Activated T-cell treated with anti-CD3 and anti-CD28 coated beads, Interleukin-2, amount 50 U/mL, for 72 hours (primary cell): Measurements from ENCODE around the gene USP9X. TPM values are rescaled to one million over a fixed set of nuclear protein-coding genes. Genes with fewer than 3 reads are reported as not detected.
A peak's percentile ranks its signal among the peaks of the same experiment; 100 is the strongest.
"Not testable (repeated sequence)": the region's sequence is repeated elsewhere in the genome, so short reads cannot be mapped to it uniquely, and the experiment has no call there.

Source experiments
- ATAC-seq, 2 donors: fragments of 150-1000 bp; cut with Tn5 transposase; replicated peaks in 1 of 2; 2 replicates each; pipeline ENCODE4 v1.10.0; 2021; ENCODE audit warnings: moderate library complexity in 2 of 2, mild to moderate bottlenecking in 1 of 2
- DNase-seq, 2 donors: peaks; one replicate each; pipeline ENCODE4 v3.0.0; 2021 to 2022; ENCODE audit warnings: mixed read lengths in 1 of 2
- H3K27ac Mint-ChIP-seq: one replicate; pipeline ENCODE4 v1.8.0; 2022; ENCODE audit warnings: mild to moderate bottlenecking, moderate library complexity, mixed read lengths
- H3K27me3 Mint-ChIP-seq: one replicate; pipeline ENCODE4 v1.8.0; 2022; ENCODE audit warnings: low read depth, mixed read lengths
- H3K36me3 Mint-ChIP-seq, 2 donors: one replicate each; pipeline ENCODE4 v1.8.0; 2022; ENCODE audit warnings: mixed read lengths in 2 of 2, mild to moderate bottlenecking in 1 of 2; ENCODE audit not compliant: insufficient read depth in 2 of 2
- H3K4me1 Mint-ChIP-seq: one replicate; pipeline ENCODE4 v1.8.0; 2022; ENCODE audit warnings: low read depth, mixed read lengths
- H3K4me3 Mint-ChIP-seq, 2 donors: one replicate each; pipeline ENCODE4 v1.8.0; 2022; ENCODE audit warnings: mild to moderate bottlenecking in 2 of 2, mixed read lengths in 2 of 2, moderate library complexity in 2 of 2
- H3K9me3 Mint-ChIP-seq, 2 donors: one replicate each; pipeline ENCODE4 v1.8.0; 2022; ENCODE audit warnings: mixed read lengths in 2 of 2
- total RNA-seq, 2 donors: library from RNA; stranded (reverse); gene quantifications; one replicate each; pipeline ENCODE4 v1.2.3, GENCODE V29; 2022

The USP9X gene
- 10 to 100 TPM; 70.1 to 95.1 TPM for total RNA-seq

DNA sequence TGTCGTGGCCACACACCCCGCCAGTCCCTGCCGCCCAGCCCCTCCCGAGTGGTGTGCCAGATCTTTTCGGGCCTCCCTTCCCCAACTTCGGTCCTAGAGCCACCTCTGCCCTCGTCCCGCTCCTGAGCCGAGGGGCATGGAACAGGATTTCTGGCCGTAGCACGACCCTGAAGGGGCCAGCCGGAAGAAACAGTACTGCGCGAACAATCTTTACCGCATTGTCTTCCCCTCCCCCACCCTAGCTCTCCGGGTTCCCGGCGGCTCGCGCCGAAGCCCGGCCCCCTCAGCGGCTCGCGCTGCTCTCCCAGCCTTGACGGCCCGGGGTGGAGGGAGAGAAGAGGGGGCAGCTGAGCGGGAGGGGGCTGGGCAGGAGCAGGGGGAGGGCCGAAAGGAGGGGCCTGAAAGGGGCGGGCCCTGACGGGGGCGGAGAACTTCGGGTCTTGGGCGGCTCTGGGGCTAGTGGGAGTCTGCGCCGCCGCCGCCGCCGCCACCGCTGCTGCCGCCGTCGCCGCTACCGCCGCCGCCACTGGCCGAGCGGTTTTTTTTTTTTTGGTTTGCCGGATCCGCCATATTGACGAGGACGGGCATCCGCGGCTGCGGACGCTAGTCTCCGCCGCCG, at the start of gene USP9X:
Gene USP9X (plus strand): TSS at position 553 of the 619 bp plus-strand sequence. CDS start 38,184 bp downstream, outside the sequence.
- H3K36me3 Mint-ChIP-seq: peaks cover 0 to 18% of the 10 kb centered on the region in 2 donors
- DNase-seq (peak; percentile 86 to 95), ATAC-seq (peak; percentile 77 to 78)
- H3K4me3 Mint-ChIP-seq: peak within 1 kb of the TSS; percentile 96 to 97
- H3K9me3 Mint-ChIP-seq: no peaks in the 10 kb centered on the region
- H3K4me1 Mint-ChIP-seq: peaks cover 45% of the 10 kb centered on the region
- peak within 1 kb of the TSS; percentile 96 for H3K27ac Mint-ChIP-seq
- peaks cover 13% of the 10 kb centered on the region for H3K27me3 Mint-ChIP-seq

DNA sequence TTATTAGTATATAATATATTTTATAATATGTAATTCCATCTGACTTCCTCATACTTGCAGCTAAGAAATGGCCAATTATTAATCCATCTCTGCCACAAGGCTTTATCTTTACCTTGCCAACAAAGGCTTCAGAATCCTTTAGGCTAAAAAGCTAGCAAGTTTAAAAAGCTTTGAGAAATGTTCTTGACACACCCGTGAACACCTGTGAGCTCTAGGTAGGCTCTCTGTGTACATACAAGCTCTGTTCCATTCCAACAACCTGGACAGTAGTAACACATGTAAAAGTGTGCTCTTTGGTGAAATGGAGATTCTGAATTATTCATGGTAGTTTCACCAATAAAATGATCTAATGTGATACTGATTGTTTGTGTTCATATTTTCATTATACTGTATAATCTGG, 49.7 kb upstream of the USP9X start:
- ATAC-seq (no peak), DNase-seq (no peak)
- Mint-ChIP-seq H3K4me1 (no peaks in the 10 kb centered on the region), H3K36me3 (no peaks in the 10 kb centered on the region), H3K27me3 (peaks cover 22% of the 10 kb centered on the region), H3K4me3 (no peak overlapping the region), H3K9me3 (no peaks in the 10 kb centered on the region), H3K27ac (no peak overlapping the region)

DNA sequence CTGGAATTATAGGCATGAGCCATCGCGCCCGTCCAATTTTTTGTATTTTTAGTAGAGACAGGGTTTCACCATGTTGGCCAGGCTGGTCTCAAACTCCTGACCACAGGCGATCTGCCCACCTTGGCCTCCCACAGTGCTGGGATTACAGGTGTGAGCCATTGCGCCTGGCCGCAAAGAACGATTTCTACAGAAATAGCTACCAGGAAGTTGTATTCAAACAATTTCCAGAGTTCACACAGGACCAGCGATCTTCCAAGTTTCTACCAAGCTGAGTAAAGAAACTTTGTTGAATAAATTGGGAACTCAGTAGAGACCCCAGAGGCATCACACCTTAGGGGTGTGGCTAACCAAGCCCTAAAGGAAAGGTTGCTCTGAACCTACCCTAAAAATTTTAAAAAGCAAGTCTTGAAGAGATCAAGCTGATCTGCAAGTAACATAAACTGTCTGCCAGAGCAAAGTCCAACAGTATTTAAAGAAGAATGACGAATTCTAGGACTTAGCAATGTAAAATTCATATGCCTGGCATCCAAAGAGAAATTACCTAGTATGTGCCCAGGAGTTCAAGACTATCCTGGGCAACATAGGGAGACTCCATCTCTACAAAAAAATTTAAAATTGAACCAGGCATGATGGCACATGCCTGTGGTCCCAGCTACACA, 48.4 kb upstream of the USP9X start:
- H3K36me3 Mint-ChIP-seq: no peaks in the 10 kb centered on the region
- H3K27ac Mint-ChIP-seq: no peak overlapping the region
- H3K9me3 Mint-ChIP-seq: no peaks in the 10 kb centered on the region
- H3K4me3 Mint-ChIP-seq: no peak overlapping the region
- no peaks in the 10 kb centered on the region for H3K4me1 Mint-ChIP-seq
- DNase-seq: no peak
- no peak for ATAC-seq
- peaks cover 23% of the 10 kb centered on the region for H3K27me3 Mint-ChIP-seq

GRCh38 chrX:41043196-41043595, 42.0 kb upstream of the USP9X start:
- Mint-ChIP-seq H3K27me3 (peaks cover 41% of the 10 kb centered on the region), H3K27ac (no peak overlapping the region), H3K4me1 (no peaks in the 10 kb centered on the region)

DNA sequence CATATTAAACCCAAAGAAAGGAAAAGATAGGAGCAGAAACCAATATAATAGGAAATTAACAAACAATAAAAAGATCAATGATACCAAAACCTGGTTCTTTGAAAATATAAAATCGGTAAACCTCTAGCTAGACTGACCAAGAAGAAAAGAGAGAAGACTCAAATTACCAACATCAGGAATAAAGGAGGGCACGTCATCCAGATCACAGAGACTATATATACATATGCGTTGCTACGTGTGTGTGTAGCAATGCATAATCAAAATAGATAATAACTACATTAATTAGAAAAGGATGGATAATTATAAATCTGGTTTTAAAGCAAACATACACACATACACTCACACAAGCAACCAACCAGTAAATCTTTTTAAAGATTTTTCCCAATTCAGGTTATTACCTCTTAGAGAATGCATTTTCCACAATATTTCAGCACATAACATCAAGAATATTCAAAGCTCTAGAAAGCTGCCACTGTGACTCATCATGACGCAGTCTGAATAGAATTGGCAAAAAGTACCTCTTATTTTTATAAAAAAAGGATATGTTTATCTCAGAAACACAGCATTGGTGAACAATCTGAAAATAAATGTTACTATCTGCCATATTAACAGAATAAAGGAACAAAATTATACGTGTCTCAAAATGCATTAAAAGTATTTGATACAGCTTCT, 41.4 kb upstream of the USP9X start:
- no peak for ATAC-seq
- Mint-ChIP-seq H3K27me3 (peaks cover 41% of the 10 kb centered on the region), H3K36me3 (no peaks in the 10 kb centered on the region), H3K9me3 (no peaks in the 10 kb centered on the region), H3K4me3 (no peak overlapping the region), H3K4me1 (no peaks in the 10 kb centered on the region), H3K27ac (no peak overlapping the region)
- DNase-seq: no peak

More at GRCh38 chrX:41043196-41043595, 42.0 kb upstream of the USP9X start:
- DNase-seq (no peak), ATAC-seq (no peak)
- Mint-ChIP-seq H3K9me3 (no peaks in the 10 kb centered on the region), H3K36me3 (no peaks in the 10 kb centered on the region), H3K4me3 (no peak overlapping the region)

DNA sequence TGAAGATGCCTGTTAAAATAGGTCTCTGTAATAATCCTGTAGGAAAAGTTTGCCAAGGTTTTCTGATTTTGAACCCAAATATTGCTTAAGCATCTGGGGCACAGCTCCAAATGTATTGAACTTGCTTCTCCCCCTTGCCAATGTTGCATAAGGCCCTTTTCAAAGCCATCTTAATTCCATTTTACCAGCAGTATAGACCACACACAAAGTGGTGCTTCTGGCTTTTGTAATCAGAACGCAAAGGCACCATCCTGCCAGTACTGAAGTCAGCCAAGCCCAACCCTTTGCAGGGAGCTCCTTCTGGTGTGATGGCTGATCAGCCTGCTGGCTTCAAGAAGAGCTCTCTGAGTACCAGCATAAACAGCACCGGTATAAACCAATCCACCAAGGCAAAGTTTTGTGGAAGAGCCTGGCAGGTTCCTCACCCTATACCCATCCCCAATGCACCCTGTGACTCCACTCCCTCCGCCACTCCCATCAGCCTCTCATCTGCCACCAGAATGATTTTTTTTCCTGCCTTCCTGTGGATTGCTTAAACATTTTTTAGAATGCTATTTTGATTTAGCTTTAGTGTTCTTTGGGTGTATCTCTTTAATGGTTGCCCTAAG, 39.2 kb upstream of the USP9X start:
- Mint-ChIP-seq H3K4me3 (no peak overlapping the region), H3K27me3 (peaks cover 33% of the 10 kb centered on the region), H3K4me1 (no peaks in the 10 kb centered on the region), H3K27ac (no peak overlapping the region), H3K9me3 (no peaks in the 10 kb centered on the region), H3K36me3 (no peaks in the 10 kb centered on the region)
- ATAC-seq (no peak), DNase-seq (no peak)

DNA sequence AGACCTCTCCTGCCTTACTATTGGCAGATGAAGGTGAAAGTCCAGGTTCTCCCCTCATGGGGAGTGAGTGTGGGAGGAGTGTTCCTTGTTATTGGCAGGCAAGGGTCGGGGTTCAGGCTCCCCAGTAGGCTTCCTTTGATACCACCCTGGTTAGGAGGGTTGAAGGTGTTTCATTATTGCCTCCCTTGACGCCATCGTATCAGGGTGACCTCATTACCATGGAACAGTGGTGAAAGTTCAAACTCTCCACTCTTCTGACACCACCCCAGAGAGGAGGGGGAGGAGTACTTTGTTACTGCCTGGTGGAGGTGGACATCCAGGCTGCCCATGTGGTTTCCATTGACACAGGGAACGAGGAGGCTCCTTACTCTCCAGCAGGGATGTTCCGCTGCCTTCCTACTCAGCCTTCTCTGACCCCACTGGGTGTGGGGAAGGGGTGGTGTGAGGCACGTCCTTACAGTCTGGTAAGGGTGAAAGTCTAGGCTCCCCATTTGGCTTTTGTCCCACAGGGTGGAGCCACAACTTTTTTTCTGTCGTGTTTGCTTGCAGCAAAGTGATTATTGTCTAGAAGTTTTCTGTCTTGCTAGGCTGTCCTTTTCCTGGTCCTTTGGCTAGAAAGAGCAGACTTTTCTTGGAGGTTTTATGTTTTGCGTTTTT, 37.2 kb upstream of the USP9X start:
- no peaks in the 10 kb centered on the region for H3K36me3 Mint-ChIP-seq
- DNase-seq: no peak
- peaks cover 16% of the 10 kb centered on the region for H3K27me3 Mint-ChIP-seq
- no peak overlapping the region for H3K27ac Mint-ChIP-seq
- H3K9me3 Mint-ChIP-seq: no peaks in the 10 kb centered on the region
- no peaks in the 10 kb centered on the region for H3K4me1 Mint-ChIP-seq
- no peak for ATAC-seq
- no peak overlapping the region for H3K4me3 Mint-ChIP-seq

DNA sequence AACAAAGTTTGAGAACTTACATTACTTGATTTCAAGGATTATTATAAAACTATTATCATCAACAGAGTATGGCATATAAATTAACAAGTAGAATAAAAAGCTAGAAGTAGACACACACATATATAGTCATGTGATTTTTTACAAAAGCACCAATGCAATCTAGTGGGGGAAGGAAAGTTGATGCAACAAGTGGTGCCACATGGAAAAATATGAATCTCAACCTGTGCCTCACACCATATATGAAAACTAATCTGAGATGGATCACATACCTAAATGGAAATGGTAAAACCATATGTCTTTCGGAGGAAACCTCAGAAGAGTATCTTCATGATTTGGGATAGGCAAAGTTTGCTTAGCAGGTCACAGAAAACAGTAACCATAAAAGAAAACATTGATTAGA, 34.9 kb upstream of the USP9X start:
- DNase-seq: no peak
- H3K4me3 Mint-ChIP-seq: no peak overlapping the region
- H3K36me3 Mint-ChIP-seq: no peaks in the 10 kb centered on the region
- no peak for ATAC-seq
- H3K4me1 Mint-ChIP-seq: no peaks in the 10 kb centered on the region
- H3K27me3 Mint-ChIP-seq: peaks cover 24% of the 10 kb centered on the region
- H3K27ac Mint-ChIP-seq: no peak overlapping the region
- no peaks in the 10 kb centered on the region for H3K9me3 Mint-ChIP-seq

GRCh38 chrX:41051288-41051687, 34.0 kb upstream of the USP9X start:
- DNase-seq: no peak
- Mint-ChIP-seq H3K27ac (no peak overlapping the region), H3K36me3 (no peaks in the 10 kb centered on the region), H3K9me3 (no peaks in the 10 kb centered on the region), H3K4me1 (no peaks in the 10 kb centered on the region), H3K27me3 (peaks cover 24% of the 10 kb centered on the region), H3K4me3 (no peak overlapping the region)
- ATAC-seq: no peak

DNA sequence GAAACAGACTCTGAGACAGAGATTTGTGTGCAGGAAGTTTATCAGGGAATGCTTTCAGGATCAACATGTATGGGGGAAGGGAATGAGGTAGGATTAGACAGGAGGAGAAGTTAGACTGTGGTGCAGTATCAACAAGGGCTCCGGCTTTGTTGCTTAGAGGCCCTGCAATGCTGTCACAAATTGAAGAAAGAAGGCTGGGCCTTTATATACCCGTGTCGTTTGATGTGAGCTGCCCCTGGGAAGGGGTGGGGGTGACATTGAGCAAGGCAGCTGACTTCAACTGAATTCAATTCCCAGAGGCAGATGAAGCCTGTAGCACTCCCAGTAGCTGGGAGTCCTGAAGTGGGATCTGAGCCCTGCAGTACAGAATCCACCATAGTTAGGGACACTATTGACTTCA, 29.5 kb upstream of the USP9X start:
- Mint-ChIP-seq H3K36me3 (no peaks in the 10 kb centered on the region), H3K9me3 (no peaks in the 10 kb centered on the region), H3K4me3 (no peak overlapping the region), H3K27me3 (peaks cover 14% of the 10 kb centered on the region), H3K4me1 (no peaks in the 10 kb centered on the region), H3K27ac (no peak overlapping the region)
- no peak for DNase-seq
- no peak for ATAC-seq

DNA sequence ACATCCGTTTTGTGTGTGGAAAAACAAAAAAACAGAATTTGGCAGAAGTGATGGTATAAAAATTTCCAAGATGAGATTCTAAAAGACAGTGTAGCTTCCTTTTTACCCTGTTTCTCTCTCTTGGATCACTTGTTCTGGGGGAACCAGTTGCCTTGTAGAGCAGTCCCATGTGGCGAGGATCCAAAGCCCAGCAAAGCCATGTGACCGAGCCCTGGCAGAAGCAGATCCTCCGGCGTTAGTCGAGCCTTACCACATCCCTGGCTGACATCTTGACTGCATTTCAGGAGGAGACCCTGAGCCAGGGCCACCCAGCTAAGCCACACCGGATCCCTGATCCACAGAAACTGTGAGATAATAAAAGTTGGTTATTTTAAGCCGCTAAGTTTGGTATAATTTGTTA, 22.0 kb upstream of the USP9X start:
- not testable (repeated sequence) for ATAC-seq, H3K4me3 Mint-ChIP-seq

DNA sequence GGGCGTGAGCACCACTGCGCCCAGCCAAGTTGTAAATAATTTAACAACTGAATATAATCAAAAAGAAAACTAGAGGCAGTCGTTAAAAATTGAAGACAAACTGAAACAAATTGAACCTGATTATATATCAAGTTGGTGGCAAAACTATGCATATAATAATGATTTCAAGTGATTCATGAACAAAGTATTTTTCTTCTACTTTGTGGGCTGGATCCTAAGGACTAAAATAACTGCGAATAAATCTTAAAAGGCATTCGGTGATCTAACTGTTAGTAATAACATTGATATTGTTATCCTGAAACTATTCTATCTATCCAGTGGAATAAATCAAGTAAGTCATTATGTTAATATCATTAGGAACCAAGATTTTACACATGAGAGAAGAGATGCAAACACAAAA, 21.2 kb upstream of the USP9X start:
- H3K4me3 Mint-ChIP-seq: no peak overlapping the region
- H3K9me3 Mint-ChIP-seq: no peaks in the 10 kb centered on the region
- H3K27me3 Mint-ChIP-seq: peaks cover 19% of the 10 kb centered on the region
- no peaks in the 10 kb centered on the region for H3K36me3 Mint-ChIP-seq
- no peak for DNase-seq
- H3K4me1 Mint-ChIP-seq: no peaks in the 10 kb centered on the region
- ATAC-seq: no peak
- no peak overlapping the region for H3K27ac Mint-ChIP-seq

More for the DNA sequence above, 22.0 kb upstream of the USP9X start:
- not testable (repeated sequence) for H3K27ac Mint-ChIP-seq, H3K36me3 Mint-ChIP-seq, H3K4me1 Mint-ChIP-seq, DNase-seq, H3K9me3 Mint-ChIP-seq
- H3K27me3 Mint-ChIP-seq: peaks cover 19% of the 10 kb centered on the region

DNA sequence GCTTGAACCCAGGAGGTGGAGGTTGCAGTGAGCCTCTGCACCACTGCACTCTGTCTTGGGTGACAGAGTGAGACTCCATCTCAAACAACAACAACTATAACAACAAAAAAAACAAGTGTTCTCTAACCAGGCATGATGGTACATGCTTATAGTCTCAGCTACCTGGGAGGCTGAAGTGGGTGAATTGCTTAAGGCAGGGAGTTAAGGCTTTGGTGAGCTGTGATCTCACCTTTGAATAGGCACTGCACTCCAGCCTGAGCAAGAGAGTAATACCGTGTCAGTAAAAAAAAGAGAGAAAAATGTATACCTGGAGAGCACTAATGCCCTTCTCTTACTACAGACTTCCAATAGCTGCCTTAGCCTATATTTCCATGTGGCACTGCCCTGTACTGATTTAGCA, 18.9 kb upstream of the USP9X start:
- no peak overlapping the region for H3K27ac Mint-ChIP-seq
- H3K4me3 Mint-ChIP-seq: no peak overlapping the region
- no peaks in the 10 kb centered on the region for H3K4me1 Mint-ChIP-seq
- H3K36me3 Mint-ChIP-seq: no peaks in the 10 kb centered on the region
- DNase-seq: no peak
- no peaks in the 10 kb centered on the region for H3K9me3 Mint-ChIP-seq
- ATAC-seq: no peak
- peaks cover 30% of the 10 kb centered on the region for H3K27me3 Mint-ChIP-seq
